ENCODE results near the gene INPP4B.

DNA sequence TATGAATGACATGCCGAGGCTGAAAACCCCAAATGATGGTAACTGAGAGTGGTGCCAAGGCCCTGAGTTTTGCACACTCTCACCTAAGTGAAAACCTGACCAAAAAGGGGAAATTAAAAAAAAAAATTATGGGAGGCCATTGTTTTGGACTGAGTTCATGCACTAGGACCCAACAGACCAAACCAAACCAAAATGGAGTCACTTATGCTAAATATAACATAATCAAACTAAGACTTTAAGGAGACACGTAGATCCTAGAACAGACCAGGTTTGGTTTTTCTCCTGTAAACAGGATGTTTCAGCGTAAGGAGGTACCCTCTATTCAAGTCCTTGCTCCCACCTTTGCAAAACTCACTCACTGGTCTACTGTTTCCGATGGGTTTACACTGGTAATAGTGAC, 453.0 kb downstream of the INPP4B start:
- TF ChIP-seq, protein P1, sequence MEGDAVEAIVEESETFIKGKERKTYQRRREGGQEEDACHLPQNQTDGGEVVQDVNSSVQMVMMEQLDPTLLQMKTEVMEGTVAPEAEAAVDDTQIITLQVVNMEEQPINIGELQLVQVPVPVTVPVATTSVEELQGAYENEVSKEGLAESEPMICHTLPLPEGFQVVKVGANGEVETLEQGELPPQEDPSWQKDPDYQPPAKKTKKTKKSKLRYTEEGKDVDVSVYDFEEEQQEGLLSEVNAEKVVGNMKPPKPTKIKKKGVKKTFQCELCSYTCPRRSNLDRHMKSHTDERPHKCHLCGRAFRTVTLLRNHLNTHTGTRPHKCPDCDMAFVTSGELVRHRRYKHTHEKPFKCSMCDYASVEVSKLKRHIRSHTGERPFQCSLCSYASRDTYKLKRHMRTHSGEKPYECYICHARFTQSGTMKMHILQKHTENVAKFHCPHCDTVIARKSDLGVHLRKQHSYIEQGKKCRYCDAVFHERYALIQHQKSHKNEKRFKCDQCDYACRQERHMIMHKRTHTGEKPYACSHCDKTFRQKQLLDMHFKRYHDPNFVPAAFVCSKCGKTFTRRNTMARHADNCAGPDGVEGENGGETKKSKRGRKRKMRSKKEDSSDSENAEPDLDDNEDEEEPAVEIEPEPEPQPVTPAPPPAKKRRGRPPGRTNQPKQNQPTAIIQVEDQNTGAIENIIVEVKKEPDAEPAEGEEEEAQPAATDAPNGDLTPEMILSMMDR (IDR thresholded peaks at IDR 0.05): no peak
- TF ChIP-seq ZFX (IDR thresholded peaks at IDR 0.05; ENCODE audit: borderline replicate concordance): no peak

Measured in 22Rv1 (cell line).